GM12892 (cell line): ENCODE measurements around the gene SBNO1.

Experiments used
- DNase-seq: peaks from one replicate; pipeline ENCODE4 v3.0.0; 2011; ENCODE audit not compliant: insufficient read length
- FAIRE-seq: peaks from 2 replicates; lab custom pipeline; 2011; peaks lifted over from hg19 to GRCh38; lab: Jason Lieb, UNC
- POLR2A ChIP-seq: IDR thresholded peaks from 2 replicates; pipeline ENCODE4 v1.6.1; 2011; ENCODE audit warnings: low read depth, low read length, control low read depth
- POLR2AphosphoS5 ChIP-seq: IDR thresholded peaks from 2 replicates; pipeline ENCODE4 v1.6.1; 2011; ENCODE audit warnings: low read depth, low read length, control low read depth
- TAF1 ChIP-seq: IDR thresholded peaks from 2 replicates; pipeline ENCODE4 v1.6.1; 2011; ENCODE audit warnings: low read depth, mild to moderate bottlenecking, control low read depth, low read length, borderline replicate concordance

Gene SBNO1

DNA sequence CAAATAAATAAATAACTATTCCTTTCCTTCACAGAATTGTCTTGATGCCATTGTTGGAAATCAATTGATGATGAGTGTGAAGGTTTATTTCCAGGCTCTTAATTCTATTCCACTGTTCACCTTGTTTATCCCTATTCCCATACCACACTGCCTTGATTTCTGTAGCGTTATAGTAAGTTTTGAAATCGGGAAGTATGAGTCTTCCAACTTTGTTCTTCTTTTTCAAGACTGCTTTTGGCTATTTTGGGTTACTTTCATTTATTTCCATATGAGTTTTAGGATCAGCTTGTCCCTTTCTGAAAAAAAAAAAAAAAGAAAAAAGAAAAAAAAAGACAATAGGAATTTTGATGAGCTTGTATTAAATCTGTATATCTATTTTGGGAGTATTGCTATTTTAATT, 83.7 kb downstream of the SBNO1 start:
- FAIRE-seq, result no peak
- no peak for DNase-seq
- TF ChIP-seq POLR2AphosphoS5, result no peak
- no peak for TF ChIP-seq TAF1

DNA sequence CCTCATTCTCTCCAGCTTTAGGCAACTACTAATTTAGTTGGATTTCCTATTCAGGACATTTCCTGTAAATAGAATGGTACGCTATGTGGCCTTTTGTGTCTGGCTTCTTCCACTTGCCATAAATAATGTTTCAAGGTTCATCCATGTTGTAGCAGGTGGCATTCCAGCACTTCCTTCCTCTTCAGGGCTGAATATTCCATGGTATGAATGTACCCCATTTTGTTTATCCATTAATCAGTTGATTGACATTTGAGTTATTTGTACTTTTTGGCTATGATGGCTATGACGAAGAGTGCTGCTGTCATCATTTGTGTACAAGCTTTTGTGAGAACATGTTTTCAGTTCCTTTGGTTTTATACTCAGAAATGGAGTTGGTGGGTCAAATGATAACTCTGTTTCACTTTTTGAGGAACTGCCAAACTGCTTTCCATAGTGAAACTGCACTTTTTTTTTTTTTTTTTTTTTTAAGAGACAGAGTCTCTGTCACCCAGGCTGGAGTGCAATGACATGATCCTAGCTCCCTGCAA, 86.5 kb downstream of the SBNO1 start:
- DNase-seq, result no peak
- FAIRE-seq, result peak; percentile 72
- TF ChIP-seq POLR2A, result no peak
- no peak for TF ChIP-seq TAF1

DNA sequence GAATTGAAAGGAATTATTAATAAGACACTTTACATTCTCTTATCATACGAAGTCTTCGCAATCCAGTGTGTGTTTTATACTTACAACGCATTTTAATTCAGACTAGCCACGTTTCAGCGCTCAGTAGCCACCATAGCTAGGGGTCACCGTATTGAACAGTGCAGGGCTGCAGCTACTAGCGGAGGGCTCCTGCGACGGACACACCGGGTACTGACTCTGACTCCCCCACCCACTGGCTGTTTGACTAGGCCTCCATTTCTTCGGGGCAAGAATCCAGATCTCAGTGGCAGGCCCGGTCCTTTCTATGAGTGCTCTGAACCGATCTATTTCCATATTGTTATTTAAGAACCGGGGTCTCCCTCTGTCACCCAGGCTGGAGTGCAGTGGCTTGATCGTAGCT, 91.5 kb downstream of the SBNO1 start:
- no peak for FAIRE-seq
- no peak for DNase-seq
- TF ChIP-seq TAF1, result no peak
- no peak for TF ChIP-seq POLR2AphosphoS5
- no peak for TF ChIP-seq POLR2A

DNA sequence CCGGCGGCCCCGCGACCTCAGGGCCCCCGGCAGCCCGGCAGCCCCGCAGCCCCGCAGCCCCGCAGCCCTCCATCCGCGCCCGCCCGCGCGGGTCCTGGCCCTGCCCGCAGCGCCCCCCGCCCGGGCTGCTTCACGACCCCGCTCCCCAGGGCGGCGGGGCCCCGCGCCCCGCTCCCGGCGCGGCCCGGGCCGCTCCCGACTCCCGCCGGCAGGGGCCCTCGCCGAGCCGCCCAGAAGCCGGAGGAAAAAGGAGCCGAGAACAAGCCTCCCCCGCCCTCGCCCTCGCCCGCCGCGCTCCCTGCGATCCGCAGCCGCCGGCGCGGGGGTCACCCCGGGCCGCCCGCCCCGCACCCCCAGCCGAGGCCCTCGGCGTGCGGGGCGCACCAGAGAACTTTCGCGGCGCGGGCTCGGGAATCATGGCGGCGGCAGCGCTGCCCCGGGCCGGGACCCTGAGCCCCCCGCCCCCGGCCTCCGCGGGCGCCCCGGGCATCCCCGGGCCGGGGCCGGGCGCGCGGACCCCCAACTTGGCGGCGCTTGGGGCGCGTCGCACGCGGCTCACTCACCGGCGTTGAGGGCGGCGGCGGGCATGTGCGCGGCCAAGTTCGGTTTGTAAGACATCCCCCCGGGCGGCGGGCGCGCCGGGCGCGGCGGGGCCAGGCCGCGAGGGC, 93.5 kb downstream of the SBNO1 start:
- FAIRE-seq, result peak; percentile 5
- TF ChIP-seq POLR2A (no peak), POLR2AphosphoS5 (no peak), TAF1 (no peak)
- DNase-seq, result peak; percentile 85

DNA sequence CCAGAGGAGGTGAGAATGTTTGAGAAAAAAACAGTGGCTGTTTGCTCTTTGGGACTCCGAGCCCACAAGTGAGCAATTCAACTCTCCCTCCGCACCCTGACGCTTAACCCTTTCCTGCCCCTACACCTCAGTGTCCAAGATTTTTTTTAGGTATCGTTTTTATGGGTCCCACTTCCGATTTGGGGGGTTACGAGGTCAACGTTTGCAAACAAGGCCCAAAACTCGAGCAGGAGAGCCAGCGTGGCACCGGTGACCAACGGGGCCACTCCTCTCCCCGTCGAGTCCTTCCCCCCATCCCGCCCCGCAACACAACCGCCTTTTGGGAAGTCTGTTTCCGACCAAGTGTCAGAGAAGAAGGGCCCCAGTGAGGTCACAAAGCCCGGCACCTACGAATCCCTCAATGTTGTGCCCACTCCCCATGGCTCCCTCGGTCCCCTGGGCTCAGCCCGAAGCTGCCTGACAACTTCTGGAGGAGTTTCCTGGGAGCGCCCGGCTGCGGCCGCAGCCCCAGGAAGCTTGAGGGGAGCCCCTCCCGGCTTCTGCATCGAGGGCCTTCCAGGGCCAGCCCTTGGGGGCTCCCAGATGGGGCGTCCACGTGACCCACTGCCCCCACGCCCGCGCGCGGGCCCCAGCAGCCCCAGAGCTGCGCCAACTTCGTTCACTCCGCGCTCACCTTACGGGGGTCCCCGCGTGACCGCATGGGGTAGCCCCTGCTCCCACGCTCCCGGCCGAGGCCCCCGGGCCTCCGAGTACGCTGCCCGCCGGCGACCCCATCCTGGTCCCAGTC, 94.2 kb downstream of the SBNO1 start:
- FAIRE-seq, result peak; percentile 30
- DNase-seq, result no peak
- no peak for TF ChIP-seq POLR2AphosphoS5
- TF ChIP-seq TAF1, result no peak
- no peak for TF ChIP-seq POLR2A

DNA sequence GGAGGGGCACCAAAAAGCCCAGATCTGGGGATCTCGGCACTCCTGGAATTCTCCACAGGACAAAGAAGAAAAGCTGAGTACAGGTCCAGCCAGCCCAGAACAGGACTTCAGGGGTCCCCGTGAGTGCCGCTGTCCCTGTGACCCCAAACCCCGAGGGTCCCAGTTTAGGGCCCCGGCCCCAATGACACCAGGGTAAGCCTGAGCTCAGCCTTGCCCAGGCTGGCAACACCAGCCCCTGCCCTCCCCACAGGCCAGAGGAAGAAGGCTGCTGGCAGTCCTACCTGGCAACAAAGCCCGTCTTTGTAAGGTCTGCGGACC, 94.8 kb downstream of the SBNO1 start:
- FAIRE-seq (no peak), DNase-seq (no peak)
- TF ChIP-seq POLR2AphosphoS5, result no peak
- no peak for TF ChIP-seq TAF1
- no peak for TF ChIP-seq POLR2A

DNA sequence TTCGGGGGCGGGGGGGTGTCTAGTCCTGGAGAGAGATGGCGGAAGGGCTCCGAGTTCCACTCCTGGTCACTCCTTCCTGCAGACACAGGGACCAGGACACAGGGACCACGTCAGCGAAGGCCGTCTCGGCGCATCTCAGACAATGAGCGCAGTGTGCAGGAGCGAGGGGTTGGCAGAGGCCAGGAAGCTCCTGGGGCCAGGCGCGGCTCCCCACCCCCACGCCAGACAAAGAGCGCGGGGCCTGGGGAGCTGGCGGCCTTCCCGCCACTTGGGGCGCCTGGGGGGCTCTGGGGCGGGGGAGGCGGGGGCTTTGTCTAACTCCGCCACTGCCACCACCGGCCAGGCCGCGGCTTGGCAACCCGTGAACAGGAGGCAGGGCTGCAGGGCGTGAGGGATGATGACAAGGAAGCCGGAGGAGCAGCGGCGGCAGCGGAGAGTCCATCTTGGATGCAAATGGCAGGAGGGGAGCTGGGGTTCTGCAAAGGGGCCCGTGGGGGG, 95.2 kb downstream of the SBNO1 start:
- no peak for TF ChIP-seq POLR2AphosphoS5
- TF ChIP-seq TAF1, result no peak
- no peak for TF ChIP-seq POLR2A
- DNase-seq, result no peak
- peak; percentile 75 for FAIRE-seq

DNA sequence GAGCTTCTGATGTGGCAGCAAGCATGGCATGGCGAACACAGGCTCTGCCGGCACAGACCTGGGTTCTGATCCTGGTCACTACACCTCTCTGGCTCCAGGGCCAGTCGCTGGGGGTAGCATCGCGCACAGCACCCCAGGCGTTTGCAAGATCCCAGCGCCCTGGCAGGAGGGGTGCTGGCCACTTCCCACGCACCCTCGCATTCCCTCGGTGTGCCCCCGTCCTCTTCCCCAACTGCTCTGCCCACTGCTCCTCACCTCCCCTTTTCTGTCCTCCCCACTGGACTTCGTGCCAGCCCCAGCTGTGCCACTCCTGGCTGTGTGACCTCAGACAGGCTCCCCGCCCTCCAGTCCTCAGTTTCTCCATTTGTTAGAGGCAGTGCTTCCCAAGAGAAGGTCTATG, 95.8 kb downstream of the SBNO1 start:
- no peak for DNase-seq
- no peak for TF ChIP-seq POLR2AphosphoS5
- no peak for TF ChIP-seq TAF1
- no peak for TF ChIP-seq POLR2A
- FAIRE-seq, result no peak

DNA sequence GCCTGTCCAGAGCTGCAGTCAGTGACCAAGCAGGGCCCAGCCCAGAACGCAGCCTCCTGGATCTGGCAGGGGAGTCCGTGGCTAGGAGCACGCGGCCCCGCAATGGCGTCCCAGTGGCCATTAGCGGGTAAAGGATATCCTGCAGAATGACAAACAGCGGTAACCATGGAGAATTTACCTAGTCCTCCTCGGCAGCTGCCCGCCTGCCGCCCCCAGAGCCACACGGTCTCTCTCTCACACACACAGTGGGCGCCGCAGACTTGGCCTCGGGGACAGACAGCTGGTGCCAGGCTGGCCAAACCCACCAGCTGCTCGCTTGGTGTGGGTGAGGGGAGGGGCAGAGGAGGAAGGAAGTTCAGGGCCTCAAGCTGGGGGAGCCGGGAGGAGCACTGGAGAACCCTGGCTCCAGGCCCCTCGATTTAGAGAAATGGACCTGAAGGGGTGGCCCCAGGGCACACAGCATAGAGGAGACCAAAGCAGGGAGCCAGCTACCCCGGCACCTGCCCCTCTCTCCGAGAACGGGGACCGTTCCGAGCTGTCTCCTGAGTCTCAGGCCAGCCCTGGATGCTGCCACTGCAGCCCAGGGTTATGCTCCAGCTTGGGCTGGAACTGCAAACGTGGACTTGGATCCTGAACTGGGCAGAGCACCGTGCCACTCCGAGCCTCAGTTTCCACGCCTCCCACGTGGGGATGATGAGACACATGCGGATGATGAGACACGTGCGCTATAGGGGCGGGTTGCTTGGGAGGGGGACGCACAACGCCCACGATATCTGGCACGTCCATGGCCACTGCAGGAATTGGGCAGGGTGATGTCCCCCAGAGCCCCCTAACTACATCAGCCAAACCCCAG, 96.4 kb downstream of the SBNO1 start:
- no peak for DNase-seq
- no peak for FAIRE-seq
- no peak for TF ChIP-seq POLR2AphosphoS5
- no peak for TF ChIP-seq POLR2A
- no peak for TF ChIP-seq TAF1

DNA sequence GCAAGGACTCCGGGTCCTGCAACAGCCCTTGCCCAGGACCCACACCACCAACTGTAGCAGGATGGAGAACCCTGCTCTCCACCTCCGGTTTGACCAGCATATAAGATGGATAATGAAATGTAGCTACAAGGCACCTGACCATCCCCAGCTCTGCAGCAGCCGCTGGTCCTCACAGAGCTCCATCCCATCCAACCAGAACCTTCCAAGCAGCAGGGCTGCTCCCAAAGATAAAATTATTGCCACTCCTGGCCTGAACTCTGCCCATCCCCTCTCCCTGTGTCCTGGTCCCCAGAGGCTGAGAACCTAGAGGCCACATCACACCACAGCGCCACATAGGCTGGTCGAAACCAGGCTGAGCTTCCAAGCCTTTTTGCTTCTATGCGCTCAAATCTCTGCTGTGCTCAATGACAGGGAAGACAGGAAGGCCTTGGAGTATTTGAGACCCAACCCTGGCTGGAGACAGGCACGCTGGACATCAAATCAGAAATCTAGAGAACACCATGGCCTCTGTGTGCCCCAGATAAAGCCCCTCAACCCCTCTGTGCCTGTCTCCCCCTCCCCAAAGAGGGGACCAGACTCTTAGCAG, 97.2 kb downstream of the SBNO1 start:
- no peak for FAIRE-seq
- TF ChIP-seq POLR2AphosphoS5, result no peak
- TF ChIP-seq TAF1, result no peak
- no peak for TF ChIP-seq POLR2A
- DNase-seq, result no peak

DNA sequence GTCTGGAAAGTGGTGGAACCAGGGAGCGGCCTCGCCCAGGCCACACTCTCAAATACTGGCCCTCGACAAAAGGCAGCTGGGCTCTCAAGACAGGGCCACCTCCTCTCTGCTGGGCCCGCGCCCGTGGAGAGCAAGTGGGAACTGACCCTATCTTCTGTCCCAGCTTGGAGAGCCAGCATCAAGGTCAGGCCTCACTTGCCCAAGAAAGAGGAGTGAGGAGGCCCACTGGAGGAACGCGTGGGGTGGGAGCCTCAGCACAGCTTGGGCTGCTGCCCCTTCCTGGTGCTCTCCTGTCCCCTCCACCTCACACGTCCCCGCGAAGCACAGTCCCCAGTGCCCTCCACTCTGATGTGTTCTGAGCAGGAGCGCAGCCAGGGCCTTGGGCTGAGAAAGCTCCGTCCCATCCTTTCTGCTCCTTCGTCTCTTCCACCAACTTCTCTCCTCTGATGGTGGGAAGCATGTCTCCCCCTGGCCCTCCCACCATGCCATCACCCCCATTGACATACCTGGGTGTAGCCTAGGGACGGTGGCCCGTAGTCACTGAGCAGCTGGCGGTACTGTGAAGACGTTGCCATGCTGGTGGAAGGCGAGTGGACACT, 97.9 kb downstream of the SBNO1 start:
- no peak for TF ChIP-seq TAF1
- no peak for TF ChIP-seq POLR2AphosphoS5
- TF ChIP-seq POLR2A, result no peak
- no peak for FAIRE-seq
- no peak for DNase-seq
